ENCODE measurements around the gene SLC44A2. TPM values are rescaled to one million over a fixed set of nuclear protein-coding genes. Genes with fewer than 3 reads are reported as not detected.

The SLC44A2 gene
- total RNA-seq, 4 donors from 2014 or later: 59.7 to 82.8 (median 69.8) TPM

- Histone ChIP-seq H3K27me3 (peaks cover 0 to 5% (median 0%) of the 10 kb centered on the region in 4 donors), H3K4me1 (peaks cover 0 to 37% (median 3%) of the 10 kb centered on the region in 3 donors), H3K36me3 (no peaks in the 10 kb centered on the region), H3K9me3 (no peaks in the 10 kb centered on the region), H3K4me3 (no peak overlapping the region), H3K27ac (peak overlapping the region in 1 of 4 donors; percentile 4)
- no peak for DNase-seq
- intact Hi-C loops (cut with DNase I): no loop called here
- 67 to 70% methylated on average over 8 of the region's 9 CpGs for WGBS, 2 donors
- TF ChIP-seq CTCF (IDR thresholded peaks at IDR 0.05): no peak
- TF ChIP-seq POLR2A (IDR thresholded peaks at IDR 0.05): no peak
These were observed 31.3 kb upstream of the SLC44A2 start for GRCh38 chr19:10593820-10594637.

GRCh38 chr19:10600149-10600548 is 25.2 kb upstream of the SLC44A2 start:
- TF ChIP-seq POLR2A (IDR thresholded peaks at IDR 0.05) (no peak), CTCF (IDR thresholded peaks at IDR 0.05) (no peak)
- DNase-seq: no peak
- 84 to 96% methylated on average over 5 of the region's 5 CpGs for WGBS, 2 donors
- Histone ChIP-seq H3K27me3 (peaks cover 0 to 4% (median 0%) of the 10 kb centered on the region in 4 donors), H3K27ac (no peak overlapping the region), H3K4me3 (no peak overlapping the region), H3K9me3 (no peaks in the 10 kb centered on the region), H3K4me1 (peaks cover 13 to 53% (median 25%) of the 10 kb centered on the region in 3 donors), H3K36me3 (no peaks in the 10 kb centered on the region)
- intact Hi-C loops (cut with DNase I): no loop called here

GRCh38 chr19:10601999-10602329 is 23.4 kb upstream of the SLC44A2 start:
- peak overlapping the region in 3 of 4 donors; percentile 69 to 98 (median 90) for H3K4me3 ChIP-seq
- H3K27me3 ChIP-seq: peaks cover 0 to 4% (median 0%) of the 10 kb centered on the region in 4 donors
- WGBS, 2 donors: 20 to 21% methylated on average over 6 to 7 of the region's 7 CpGs
- no peaks in the 10 kb centered on the region for H3K36me3 ChIP-seq
- H3K4me1 ChIP-seq: peaks cover 13 to 42% (median 25%) of the 10 kb centered on the region in 3 donors
- intact Hi-C loops (cut with DNase I): no loop called here
- no peaks in the 10 kb centered on the region for H3K9me3 ChIP-seq
- H3K27ac ChIP-seq: peak overlapping the region in 2 of 4 donors; percentile 95
- no peak for DNase-seq
- TF ChIP-seq CTCF (IDR thresholded peaks at IDR 0.05) (no peak), POLR2A (IDR thresholded peaks at IDR 0.05) (no peak)

GRCh38 chr19:10602330-10603083 is 22.8 kb upstream of the SLC44A2 start:
- peak overlapping the region; percentile 55 to 98 (median 80) for H3K4me3 ChIP-seq
- peaks cover 0 to 4% (median 0%) of the 10 kb centered on the region in 4 donors for H3K27me3 ChIP-seq
- H3K36me3 ChIP-seq: no peaks in the 10 kb centered on the region
- intact Hi-C loops (cut with DNase I): no loop called here
- TF ChIP-seq POLR2A (IDR thresholded peaks at IDR 0.05) (peak in 2 of 4 donors; percentile 30 to 69), CTCF (IDR thresholded peaks at IDR 0.05) (no peak)
- no peaks in the 10 kb centered on the region for H3K9me3 ChIP-seq
- H3K27ac ChIP-seq: peak overlapping the region; percentile 82 to 95 (median 90)
- DNase-seq: no peak
- H3K4me1 ChIP-seq: peaks cover 13 to 40% (median 22%) of the 10 kb centered on the region in 3 donors
- 0 to 1% methylated on average over 8 to 15 of the region's 76 CpGs for WGBS, 2 donors
